ENCODE results near the gene DLEC1.

Gene DLEC1

DNA sequence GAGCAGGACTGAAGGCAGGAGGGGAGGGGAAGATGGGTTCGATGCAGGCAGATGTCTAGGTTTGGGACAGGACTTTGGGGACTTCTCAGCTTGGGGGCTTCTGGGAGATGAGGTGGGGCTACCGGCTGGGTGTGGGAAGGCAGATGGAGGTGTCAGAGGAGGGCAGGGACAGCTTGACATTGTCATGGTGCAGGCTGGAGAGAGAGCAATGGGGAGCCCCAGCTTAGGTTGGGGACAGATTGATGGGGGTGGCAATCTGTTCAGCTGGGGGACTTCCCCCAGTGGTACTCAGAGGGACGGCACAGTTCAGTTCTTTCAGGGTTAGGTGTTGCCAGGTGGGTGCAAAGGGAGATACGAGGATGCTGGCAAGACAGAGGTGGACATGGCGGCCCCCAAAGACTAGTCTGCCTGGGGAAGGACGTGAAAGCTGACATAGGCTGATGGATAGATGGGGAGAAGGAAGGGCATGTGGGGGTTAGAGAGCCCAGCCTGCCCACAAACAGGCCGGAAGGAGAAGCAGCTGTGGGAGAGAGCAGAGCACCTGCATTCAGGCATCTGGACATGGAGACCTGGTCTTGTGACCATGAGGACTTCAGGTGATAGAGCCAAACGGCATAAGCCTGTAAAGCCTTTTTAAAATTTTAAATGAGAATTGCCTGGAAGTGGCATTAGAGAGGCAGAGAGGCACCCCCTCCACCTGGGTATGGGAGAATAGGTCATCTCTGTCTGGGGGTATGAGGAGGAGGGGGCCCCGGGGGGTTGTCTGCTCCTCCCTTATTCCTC, 76.8 kb downstream of the DLEC1 start:
- no peak overlapping the region for H3K4me3 ChIP-seq (ENCODE audit: low read length, poor library complexity, severe bottlenecking)
- no peaks in the 10 kb centered on the region for H3K9me2 ChIP-seq (replicated peaks; ENCODE audit: low read depth, low read length)
- H3K27me3 ChIP-seq (ENCODE audit: insufficient read depth, low read length, poor library complexity, severe bottlenecking), result no peaks in the 10 kb centered on the region
- H3K9ac ChIP-seq (ENCODE audit: low read depth, low read length, poor library complexity, severe bottlenecking), result no peak overlapping the region
- no peak for TF ChIP-seq EZH2phosphoT487 (IDR thresholded peaks at IDR 0.05; ENCODE audit: borderline replicate concordance)
- TF ChIP-seq, protein P1, sequence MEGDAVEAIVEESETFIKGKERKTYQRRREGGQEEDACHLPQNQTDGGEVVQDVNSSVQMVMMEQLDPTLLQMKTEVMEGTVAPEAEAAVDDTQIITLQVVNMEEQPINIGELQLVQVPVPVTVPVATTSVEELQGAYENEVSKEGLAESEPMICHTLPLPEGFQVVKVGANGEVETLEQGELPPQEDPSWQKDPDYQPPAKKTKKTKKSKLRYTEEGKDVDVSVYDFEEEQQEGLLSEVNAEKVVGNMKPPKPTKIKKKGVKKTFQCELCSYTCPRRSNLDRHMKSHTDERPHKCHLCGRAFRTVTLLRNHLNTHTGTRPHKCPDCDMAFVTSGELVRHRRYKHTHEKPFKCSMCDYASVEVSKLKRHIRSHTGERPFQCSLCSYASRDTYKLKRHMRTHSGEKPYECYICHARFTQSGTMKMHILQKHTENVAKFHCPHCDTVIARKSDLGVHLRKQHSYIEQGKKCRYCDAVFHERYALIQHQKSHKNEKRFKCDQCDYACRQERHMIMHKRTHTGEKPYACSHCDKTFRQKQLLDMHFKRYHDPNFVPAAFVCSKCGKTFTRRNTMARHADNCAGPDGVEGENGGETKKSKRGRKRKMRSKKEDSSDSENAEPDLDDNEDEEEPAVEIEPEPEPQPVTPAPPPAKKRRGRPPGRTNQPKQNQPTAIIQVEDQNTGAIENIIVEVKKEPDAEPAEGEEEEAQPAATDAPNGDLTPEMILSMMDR (conservative IDR thresholded peaks at IDR 0.05; ENCODE audit: low read length), result no peak
- no peak overlapping the region for H2AFZ ChIP-seq (ENCODE audit: low read length)
- H3K9me3 ChIP-seq (ENCODE audit: insufficient read depth, low read depth, low read length), result no peaks in the 10 kb centered on the region
- H3K79me2 ChIP-seq (ENCODE audit: insufficient read depth, low read length), result no peaks in the 10 kb centered on the region
- H3K36me3 ChIP-seq (ENCODE audit: insufficient read depth, low read length), result peaks cover under 1% of the 10 kb centered on the region; the same call in 1 of the 2 replicates
- no peaks in the 10 kb centered on the region for H4K20me1 ChIP-seq (ENCODE audit: insufficient read depth, low read length, poor library complexity, severe bottlenecking)
- no peaks in the 10 kb centered on the region for H3F3A ChIP-seq (ENCODE audit: low read depth)
- H3K4me2 ChIP-seq (ENCODE audit: low read depth, low read length, poor library complexity, severe bottlenecking), result no peak overlapping the region
- no peaks in the 10 kb centered on the region for H3K4me1 ChIP-seq (ENCODE audit: insufficient read depth, low read length, poor library complexity, severe bottlenecking)

DNA sequence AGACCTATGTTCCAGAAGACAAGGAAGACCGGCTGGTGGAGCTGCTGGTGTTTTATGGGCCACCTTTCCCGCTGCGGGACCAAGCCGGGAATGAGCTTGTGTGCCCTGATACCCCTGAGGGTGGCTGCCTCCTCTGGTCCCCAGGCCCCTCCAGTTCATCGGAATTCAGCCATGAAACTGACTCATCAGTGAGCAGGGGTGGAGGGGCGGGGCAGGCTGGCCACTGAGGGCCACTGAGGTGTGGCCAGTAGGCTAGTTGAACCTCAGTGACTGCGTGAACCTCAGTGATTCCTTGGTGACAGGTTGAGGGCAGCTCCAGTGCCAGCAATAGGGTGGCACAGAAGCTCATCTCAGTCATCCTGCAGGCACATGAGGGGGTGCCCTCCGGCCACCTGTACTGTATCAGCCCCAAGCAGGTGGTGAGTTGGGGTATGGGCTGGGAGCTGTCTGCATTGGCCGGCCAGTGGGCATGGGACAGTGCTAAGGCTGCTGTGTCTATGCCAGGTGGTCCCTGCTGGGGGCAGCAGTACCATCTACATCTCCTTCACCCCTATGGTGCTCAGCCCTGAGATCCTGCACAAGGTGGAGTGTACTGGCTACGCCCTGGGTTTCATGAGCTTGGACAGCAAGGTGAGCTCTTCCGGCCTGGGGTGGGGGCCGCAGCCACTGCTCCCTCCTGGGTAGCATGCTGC, 77.6 kb downstream of the DLEC1 start:
- H3K4me3 ChIP-seq (ENCODE audit: low read length, poor library complexity, severe bottlenecking), result no peak overlapping the region
- no peaks in the 10 kb centered on the region for H4K20me1 ChIP-seq (ENCODE audit: insufficient read depth, low read length, poor library complexity, severe bottlenecking)

DNA sequence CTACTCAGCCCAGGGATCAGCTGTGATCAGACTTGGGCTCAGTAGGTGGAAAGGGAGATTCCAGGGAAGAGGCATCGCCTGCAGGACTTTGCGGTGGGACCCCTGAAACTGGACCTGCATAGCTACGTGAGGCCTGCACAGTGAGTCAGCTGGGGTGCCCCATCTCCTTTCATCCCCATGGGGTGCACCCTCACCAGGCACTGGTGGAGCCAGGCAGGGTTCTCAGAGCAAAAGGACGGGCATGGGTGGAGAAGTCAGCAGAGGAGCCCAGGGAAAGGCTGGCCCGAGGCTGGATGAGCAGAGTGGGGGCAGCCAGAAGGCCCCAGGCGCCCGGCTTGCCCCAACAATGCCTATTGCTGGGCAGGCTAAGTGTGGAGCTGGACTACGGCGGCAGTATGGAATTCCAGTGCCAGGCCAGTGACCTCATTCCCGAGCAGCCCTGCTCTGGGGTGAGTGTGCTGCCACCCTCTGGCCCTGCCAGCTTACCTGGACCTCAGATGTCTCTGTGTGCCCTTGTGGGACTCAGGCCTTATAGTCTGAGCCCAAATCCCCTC, 78.2 kb downstream of the DLEC1 start:
- H3F3A ChIP-seq (ENCODE audit: low read depth), result no peaks in the 10 kb centered on the region

More for the DNA sequence above, 77.6 kb downstream of the DLEC1 start:
- no peaks in the 10 kb centered on the region for H3K4me1 ChIP-seq (ENCODE audit: insufficient read depth, low read length, poor library complexity, severe bottlenecking)
- H3K9me3 ChIP-seq (ENCODE audit: insufficient read depth, low read depth, low read length), result no peaks in the 10 kb centered on the region
- H3K79me2 ChIP-seq (ENCODE audit: insufficient read depth, low read length), result no peaks in the 10 kb centered on the region
- H3K4me2 ChIP-seq (ENCODE audit: low read depth, low read length, poor library complexity, severe bottlenecking), result no peak overlapping the region
- TF ChIP-seq EZH2phosphoT487 (IDR thresholded peaks at IDR 0.05; ENCODE audit: borderline replicate concordance), result no peak
- TF ChIP-seq, protein P1 (conservative IDR thresholded peaks at IDR 0.05; ENCODE audit: low read length), result peak; percentile 30
- H3K9me2 ChIP-seq (replicated peaks; ENCODE audit: low read depth, low read length), result no peaks in the 10 kb centered on the region
- H3F3A ChIP-seq (ENCODE audit: low read depth), result no peaks in the 10 kb centered on the region
- H3K36me3 ChIP-seq (ENCODE audit: insufficient read depth, low read length), result peaks cover 8% of the 10 kb centered on the region; the same call in 1 of the 2 replicates
- H2AFZ ChIP-seq (ENCODE audit: low read length), result no peak overlapping the region
- H3K27me3 ChIP-seq (ENCODE audit: insufficient read depth, low read length, poor library complexity, severe bottlenecking), result no peaks in the 10 kb centered on the region
- no peak overlapping the region for H3K9ac ChIP-seq (ENCODE audit: low read depth, low read length, poor library complexity, severe bottlenecking)

More for the DNA sequence above, 78.2 kb downstream of the DLEC1 start:
- Histone ChIP-seq H3K9me3 (ENCODE audit: insufficient read depth, low read depth, low read length) (no peaks in the 10 kb centered on the region), H3K4me2 (ENCODE audit: low read depth, low read length, poor library complexity, severe bottlenecking) (no peak overlapping the region), H3K36me3 (ENCODE audit: insufficient read depth, low read length) (peaks cover 14% of the 10 kb centered on the region; the same call in 1 of the 2 replicates), H2AFZ (ENCODE audit: low read length) (no peak overlapping the region), H3K4me1 (ENCODE audit: insufficient read depth, low read length, poor library complexity, severe bottlenecking) (no peaks in the 10 kb centered on the region), H4K20me1 (ENCODE audit: insufficient read depth, low read length, poor library complexity, severe bottlenecking) (no peaks in the 10 kb centered on the region), H3K4me3 (ENCODE audit: low read length, poor library complexity, severe bottlenecking) (no peak overlapping the region), H3K27me3 (ENCODE audit: insufficient read depth, low read length, poor library complexity, severe bottlenecking) (no peaks in the 10 kb centered on the region), H3K79me2 (ENCODE audit: insufficient read depth, low read length) (no peaks in the 10 kb centered on the region), H3K9ac (ENCODE audit: low read depth, low read length, poor library complexity, severe bottlenecking) (no peak overlapping the region), H3K9me2 (replicated peaks; ENCODE audit: low read depth, low read length) (no peaks in the 10 kb centered on the region)
- TF ChIP-seq EZH2phosphoT487 (IDR thresholded peaks at IDR 0.05; ENCODE audit: borderline replicate concordance), result no peak
- TF ChIP-seq, protein P1 (conservative IDR thresholded peaks at IDR 0.05; ENCODE audit: low read length), result no peak

Data from Loucy (cell line).